GM21390 (cell line): ENCODE data around the gene MYH14.

ENCODE experiments used
- ATAC-seq: cut with Tn5 transposase; IDR thresholded peaks from one replicate; pipeline ENCODE4 v1.9.1; 2021; ENCODE audit not compliant: unreplicated experiment

Gene MYH14

GRCh38 chr19:50358483-50359327, 155.3 kb downstream of the MYH14 start:
- ATAC-seq: no peak

DNA sequence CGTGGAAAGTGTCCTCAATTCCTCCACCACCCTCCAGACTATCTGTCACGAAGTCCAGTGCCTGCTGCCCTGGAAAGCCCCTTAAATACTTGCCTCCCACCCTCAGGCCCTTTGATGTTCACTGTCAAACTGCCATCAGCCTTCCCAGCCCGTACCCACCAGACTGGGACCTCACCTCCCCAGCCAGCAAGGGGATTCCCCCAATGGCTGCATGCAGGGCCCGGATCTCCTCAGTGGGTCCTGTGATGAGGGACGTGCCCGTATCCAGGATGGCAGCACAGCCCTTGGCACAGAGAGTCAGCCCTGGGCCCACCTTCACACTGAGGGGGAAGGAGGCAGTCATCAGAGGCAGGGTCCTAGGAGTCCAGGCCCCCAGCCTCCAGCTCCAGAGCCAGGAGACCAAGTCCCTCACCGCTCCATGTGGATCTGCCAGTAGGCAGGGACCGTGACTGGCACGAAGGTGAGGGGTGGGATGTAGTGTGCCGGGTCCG, 156.0 kb downstream of the MYH14 start:
- ATAC-seq: no peak
